ENCODE results near the gene PTPRU. TPM values are rescaled to one million over a fixed set of nuclear protein-coding genes. Genes with fewer than 3 reads are reported as not detected.

Gene PTPRU
- total RNA-seq, 2 donors from 2014 or later: 24.1 to 40.2 TPM

DNA sequence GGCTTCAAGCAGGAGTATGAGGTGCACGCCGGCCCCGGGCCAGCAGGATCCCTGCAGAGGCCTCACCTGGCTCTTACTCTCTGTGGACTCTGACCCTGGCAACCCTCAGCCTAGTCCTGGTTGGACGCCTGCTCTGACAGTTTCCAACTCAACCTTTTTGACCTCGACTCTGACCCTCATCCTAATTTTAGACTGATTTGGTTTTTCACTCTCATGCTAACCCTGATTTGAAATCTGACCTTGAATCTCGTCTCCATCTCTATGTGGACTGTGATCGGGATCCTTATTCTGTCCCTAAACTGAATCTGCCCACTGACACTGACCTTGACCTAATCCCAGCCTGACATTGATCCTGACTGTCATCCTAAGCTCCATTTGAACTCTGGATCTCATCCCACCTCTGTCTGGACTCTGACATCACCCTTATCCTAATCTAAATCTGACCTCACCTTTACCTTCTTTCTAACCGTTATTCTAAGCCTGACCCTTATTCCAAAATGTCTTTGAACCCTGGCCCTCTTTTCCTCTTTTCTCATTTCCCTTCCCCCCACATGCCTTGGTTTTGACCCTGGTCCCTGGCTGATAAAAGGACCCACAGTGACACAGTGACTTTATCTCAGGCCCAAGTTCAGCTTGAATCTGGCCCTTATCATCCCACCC is 67.8 kb downstream of the PTPRU start:
- ATAC-seq (no peak), DNase-seq (no peak)
- H3K9me3 ChIP-seq: no peaks in the 10 kb centered on the region
- H3K27me3 ChIP-seq: no peaks in the 10 kb centered on the region
- H3K27ac ChIP-seq: no peak overlapping the region
- H3K4me1 ChIP-seq: no peaks in the 10 kb centered on the region
- 41 to 69% methylated on average over 8 of the region's 8 CpGs for WGBS, 2 donors
- intact Hi-C loops (cut with DNase I): no loop called here
- no peak overlapping the region for H3K4me3 ChIP-seq
- no peaks in the 10 kb centered on the region for H3K36me3 ChIP-seq (replicated peaks in 1 of 2; ENCODE audit: insufficient read depth in 1 of 2, low read depth in 2 of 2)
- no peak for TF ChIP-seq POLR2A (IDR thresholded peaks at IDR 0.05)
- TF ChIP-seq, protein P1, sequence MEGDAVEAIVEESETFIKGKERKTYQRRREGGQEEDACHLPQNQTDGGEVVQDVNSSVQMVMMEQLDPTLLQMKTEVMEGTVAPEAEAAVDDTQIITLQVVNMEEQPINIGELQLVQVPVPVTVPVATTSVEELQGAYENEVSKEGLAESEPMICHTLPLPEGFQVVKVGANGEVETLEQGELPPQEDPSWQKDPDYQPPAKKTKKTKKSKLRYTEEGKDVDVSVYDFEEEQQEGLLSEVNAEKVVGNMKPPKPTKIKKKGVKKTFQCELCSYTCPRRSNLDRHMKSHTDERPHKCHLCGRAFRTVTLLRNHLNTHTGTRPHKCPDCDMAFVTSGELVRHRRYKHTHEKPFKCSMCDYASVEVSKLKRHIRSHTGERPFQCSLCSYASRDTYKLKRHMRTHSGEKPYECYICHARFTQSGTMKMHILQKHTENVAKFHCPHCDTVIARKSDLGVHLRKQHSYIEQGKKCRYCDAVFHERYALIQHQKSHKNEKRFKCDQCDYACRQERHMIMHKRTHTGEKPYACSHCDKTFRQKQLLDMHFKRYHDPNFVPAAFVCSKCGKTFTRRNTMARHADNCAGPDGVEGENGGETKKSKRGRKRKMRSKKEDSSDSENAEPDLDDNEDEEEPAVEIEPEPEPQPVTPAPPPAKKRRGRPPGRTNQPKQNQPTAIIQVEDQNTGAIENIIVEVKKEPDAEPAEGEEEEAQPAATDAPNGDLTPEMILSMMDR (IDR thresholded peaks at IDR 0.05): no peak

DNA sequence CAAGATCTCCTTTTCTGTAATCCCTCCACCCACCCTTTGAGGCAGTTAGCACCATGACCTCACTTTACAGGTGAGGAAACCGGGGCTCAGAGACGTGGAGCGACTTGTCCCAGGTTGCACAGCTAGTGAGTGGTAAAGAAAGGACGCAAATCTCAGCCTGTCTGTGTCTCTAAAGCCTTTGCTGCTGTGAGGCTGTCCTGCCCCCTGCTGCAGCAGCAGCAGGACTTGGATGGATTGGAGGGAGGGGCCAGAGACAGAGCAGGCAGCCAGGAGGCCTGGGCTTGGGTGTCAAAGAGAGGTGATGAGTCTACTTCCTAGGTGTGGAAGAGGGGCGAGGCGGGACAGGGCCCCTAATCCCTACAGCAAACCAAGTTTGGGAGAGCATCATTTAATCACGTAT is 69.6 kb downstream of the PTPRU start:
- ATAC-seq (no peak), DNase-seq (no peak)
- intact Hi-C loops (cut with DNase I): no loop called here
- Histone ChIP-seq H3K27me3 (no peaks in the 10 kb centered on the region), H3K27ac (no peak overlapping the region), H3K4me3 (no peak overlapping the region), H3K9me3 (no peaks in the 10 kb centered on the region), H3K4me1 (no peaks in the 10 kb centered on the region), H3K36me3 (replicated peaks in 1 of 2; ENCODE audit: insufficient read depth in 1 of 2, low read depth in 2 of 2) (no peaks in the 10 kb centered on the region)
- TF ChIP-seq POLR2A (IDR thresholded peaks at IDR 0.05): no peak
- TF ChIP-seq, protein P1 (IDR thresholded peaks at IDR 0.05): no peak
- WGBS, 2 donors: 87 to 93% methylated on average over 7 of the region's 7 CpGs

GRCh38 chr1:29306471-29307140 is 70.3 kb downstream of the PTPRU start:
- no peaks in the 10 kb centered on the region for H3K27me3 ChIP-seq
- H3K4me1 ChIP-seq: no peaks in the 10 kb centered on the region
- H3K36me3 ChIP-seq (replicated peaks in 1 of 2; ENCODE audit: insufficient read depth in 1 of 2, low read depth in 2 of 2): no peaks in the 10 kb centered on the region
- no peak overlapping the region for H3K4me3 ChIP-seq
- ATAC-seq (no peak), DNase-seq (no peak)
- WGBS, 2 donors: 88 to 96% methylated on average over 9 to 10 of the region's 10 CpGs
- TF ChIP-seq, protein P1 (IDR thresholded peaks at IDR 0.05): no peak
- no peak for TF ChIP-seq POLR2A (IDR thresholded peaks at IDR 0.05)
- H3K9me3 ChIP-seq: no peaks in the 10 kb centered on the region
- H3K27ac ChIP-seq: no peak overlapping the region
- intact Hi-C loops (cut with DNase I): no loop called here

- 84 to 86% methylated on average over 6 of the region's 6 CpGs for WGBS, 2 donors
- H3K9me3 ChIP-seq: no peaks in the 10 kb centered on the region
- DNase-seq (no peak), ATAC-seq (no peak)
- H3K4me3 ChIP-seq: no peak overlapping the region
- H3K27ac ChIP-seq: no peak overlapping the region
- intact Hi-C loops (cut with DNase I): no loop called here
- no peak for TF ChIP-seq POLR2A (IDR thresholded peaks at IDR 0.05)
- TF ChIP-seq, protein P1 (IDR thresholded peaks at IDR 0.05): no peak
- H3K4me1 ChIP-seq: no peaks in the 10 kb centered on the region
- H3K27me3 ChIP-seq: no peaks in the 10 kb centered on the region
- peaks cover 0 to 2% of the 10 kb centered on the region in 2 donors for H3K36me3 ChIP-seq (replicated peaks in 1 of 2; ENCODE audit: insufficient read depth in 1 of 2, low read depth in 2 of 2)
Observed at GRCh38 chr1:29309075-29309474, 72.8 kb downstream of the PTPRU start.
